Naive thymus-derived CD8-positive, alpha-beta T cell (primary cell): ENCODE measurements around the gene FRMPD2. TPM values are rescaled to one million over a fixed set of nuclear protein-coding genes. Genes with fewer than 3 reads are reported as not detected.
A peak's percentile ranks its signal among the peaks of the same experiment; 100 is the strongest.
"Not testable (repeated sequence)": the region's sequence is repeated elsewhere in the genome, so short reads cannot be mapped to it uniquely, and the experiment has no call there.

Experiments used
- ATAC-seq, 2 donors: fragments of 150-1000 bp; cut with Tn5 transposase in 1 of 2; sonication (Bioruptor Pico), chemical (Tn5 transposase) in 1 of 2; 1 replicate in 1 of 2; 2 replicates in 1 of 2; pipeline ENCODE4 v1.10.0; 2021; ENCODE audit warnings: mild to moderate bottlenecking in 2 of 2, moderate library complexity in 2 of 2
- POLR2A ChIA-PET: fragments of 350-600 bp; sonication (Branson Sonifier 250); formaldehyde crosslinking; loops from one replicate; lab custom pipeline; 2021; ENCODE audit warnings: antibody characterized with exemption; lab: Charles Lee
- DNase-seq, 10 donors: peaks; one replicate each; pipeline versions ENCODE4 v3.0.0 to v3.0.0-alpha.2; 2020 to 2022
- H3K27ac Mint-ChIP-seq, 10 donors: one replicate each; pipeline ENCODE4 v1.8.0; 2020 to 2022; ENCODE audit warnings: mild to moderate bottlenecking in 10 of 10, mixed read lengths in 10 of 10, moderate library complexity in 4 of 10, inconsistent platforms in 1 of 10
- H3K27me3 Mint-ChIP-seq, 5 donors: one replicate each; pipeline ENCODE4 v1.8.0; 2021 to 2022; ENCODE audit warnings: mixed read lengths in 5 of 5
- H3K36me3 Mint-ChIP-seq, 3 donors: one replicate each; pipeline ENCODE4 v1.8.0; 2020 to 2022; ENCODE audit warnings: mixed read lengths in 3 of 3, mild to moderate bottlenecking in 2 of 3, inconsistent platforms in 1 of 3
- H3K4me1 Mint-ChIP-seq, 4 donors: one replicate each; pipeline ENCODE4 v1.8.0; 2021 to 2022; ENCODE audit warnings: mixed read lengths in 4 of 4
- H3K4me3 Mint-ChIP-seq, 10 donors: one replicate each; pipeline ENCODE4 v1.8.0; 2020 to 2022; ENCODE audit warnings: mild to moderate bottlenecking in 10 of 10, mixed read lengths in 10 of 10, moderate library complexity in 6 of 10, inconsistent platforms in 1 of 10
- H3K9me3 Mint-ChIP-seq, 9 donors: one replicate each; pipeline ENCODE4 v1.8.0; 2020 to 2022; ENCODE audit warnings: mixed read lengths in 9 of 9, mild to moderate bottlenecking in 3 of 9, inconsistent platforms in 1 of 9, moderate library complexity in 1 of 9
- polyA plus RNA-seq, 3 donors: library from polyadenylated mRNA; unstranded; fragments of 300-500 nt; fragmentation: Illumina TruSeq; gene quantifications; one replicate each; pipeline ENCODE4 v1.2.3, GENCODE V29; 2021
- total RNA-seq, 8 experiments: library from RNA in 2 of 8; stranded (reverse) in 2 of 8; gene quantifications; one replicate each; pipeline ENCODE4 v1.2.3 and lab custom pipeline; 2021 to 2026

Gene FRMPD2
- total and polyA plus RNA-seq, 5 experiments from 2014 or later = not detected

GRCh38 chr10:48236199-48236621 is 38.3 kb downstream of the FRMPD2 start:
- POLR2A ChIA-PET = no interaction called here
- H3K4me1 Mint-ChIP-seq = peaks cover 0 to 2% (median 0%) of the 10 kb centered on the region in 4 donors
- H3K9me3 Mint-ChIP-seq = no peaks in the 10 kb centered on the region
- H3K36me3 Mint-ChIP-seq = no peaks in the 10 kb centered on the region
- ATAC-seq (no peak), DNase-seq (no peak)
- no peak overlapping the region for H3K27ac Mint-ChIP-seq
- H3K27me3 Mint-ChIP-seq = peaks cover 0 to 3% (median 0%) of the 10 kb centered on the region in 5 donors
- no peak overlapping the region for H3K4me3 Mint-ChIP-seq

DNA sequence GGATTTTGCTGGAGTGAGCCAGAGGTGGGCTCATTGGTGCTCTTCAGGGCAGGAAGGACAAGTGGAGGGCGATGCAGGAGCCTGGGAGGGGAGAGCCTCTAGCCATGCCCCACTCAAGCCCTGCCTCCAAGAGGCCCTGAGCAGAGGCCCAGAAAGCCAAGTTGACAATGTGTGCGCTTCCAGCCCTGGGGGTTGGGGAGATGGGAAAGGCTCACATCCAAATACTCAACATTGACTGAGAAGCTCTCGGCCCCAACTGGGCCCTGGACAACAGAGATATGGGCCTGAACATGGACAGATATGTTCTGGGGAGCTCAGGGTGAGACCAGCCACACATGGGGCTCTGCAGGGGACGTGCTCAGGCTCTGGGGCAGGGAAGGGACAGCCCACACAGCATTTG is 39.0 kb downstream of the FRMPD2 start:
- peaks cover 0 to 3% (median 0%) of the 10 kb centered on the region in 4 donors for H3K4me1 Mint-ChIP-seq
- no peak overlapping the region for H3K4me3 Mint-ChIP-seq
- DNase-seq (no peak), ATAC-seq (no peak)
- POLR2A ChIA-PET = no interaction called here
- H3K27ac Mint-ChIP-seq = no peak overlapping the region
- no peaks in the 10 kb centered on the region for H3K9me3 Mint-ChIP-seq
- peaks cover 0 to 3% (median 0%) of the 10 kb centered on the region in 5 donors for H3K27me3 Mint-ChIP-seq
- H3K36me3 Mint-ChIP-seq = no peaks in the 10 kb centered on the region

- ATAC-seq = no peak
- no peaks in the 10 kb centered on the region for H3K9me3 Mint-ChIP-seq
Measured at GRCh38 chr10:48234787-48235186, 39.7 kb downstream of the FRMPD2 start.

DNA sequence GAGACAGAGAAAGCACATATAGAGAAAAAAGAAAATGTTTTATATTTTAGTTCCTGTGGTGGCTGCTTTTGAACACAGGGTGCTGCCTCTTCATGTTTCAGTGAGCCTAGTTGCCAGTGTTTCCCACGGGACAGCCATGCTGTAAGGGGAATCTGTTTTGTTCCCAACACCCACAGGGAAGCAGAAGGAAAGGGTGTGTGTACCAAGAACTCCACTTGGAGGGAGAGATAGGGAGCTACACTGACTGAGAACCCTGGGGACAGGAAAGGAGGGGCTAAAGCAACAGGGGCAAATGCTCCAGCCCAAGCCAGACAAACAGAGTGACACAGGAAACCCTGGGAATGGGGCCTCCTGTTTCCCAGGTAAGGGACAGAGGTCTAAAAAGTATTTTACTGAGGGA is 40.2 kb downstream of the FRMPD2 start:
- Mint-ChIP-seq H3K4me3 (no peak overlapping the region), H3K9me3 (no peaks in the 10 kb centered on the region), H3K27ac (no peak overlapping the region), H3K27me3 (peaks cover 0 to 3% (median 0%) of the 10 kb centered on the region in 5 donors), H3K36me3 (no peaks in the 10 kb centered on the region), H3K4me1 (peaks cover 0 to 3% (median 0%) of the 10 kb centered on the region in 4 donors)
- POLR2A ChIA-PET = no interaction called here
- DNase-seq (no peak), ATAC-seq (no peak)

More at GRCh38 chr10:48234787-48235186, 39.7 kb downstream of the FRMPD2 start:
- Mint-ChIP-seq H3K27me3 (peaks cover 0 to 3% (median 0%) of the 10 kb centered on the region in 5 donors), H3K4me1 (peaks cover 0 to 3% (median 0%) of the 10 kb centered on the region in 4 donors), H3K4me3 (no peak overlapping the region), H3K36me3 (no peaks in the 10 kb centered on the region), H3K27ac (no peak overlapping the region)
- POLR2A ChIA-PET = no interaction called here
- DNase-seq = no peak

GRCh38 chr10:48233559-48234005 is 40.9 kb downstream of the FRMPD2 start:
- Mint-ChIP-seq H3K4me1 (peaks cover 0 to 3% (median 0%) of the 10 kb centered on the region in 4 donors), H3K36me3 (no peaks in the 10 kb centered on the region), H3K27ac (no peak overlapping the region), H3K4me3 (no peak overlapping the region), H3K27me3 (peaks cover 0 to 3% (median 0%) of the 10 kb centered on the region in 5 donors), H3K9me3 (no peaks in the 10 kb centered on the region)
- DNase-seq (no peak), ATAC-seq (no peak)
- POLR2A ChIA-PET = no interaction called here

GRCh38 chr10:48232717-48233447 is 41.6 kb downstream of the FRMPD2 start:
- peak overlapping the region in 2 of 10 donors; percentile 41 to 83 for H3K27ac Mint-ChIP-seq
- H3K9me3 Mint-ChIP-seq = no peaks in the 10 kb centered on the region
- peaks cover 0 to 3% (median 0%) of the 10 kb centered on the region in 5 donors for H3K27me3 Mint-ChIP-seq
- no peak for DNase-seq
- no peaks in the 10 kb centered on the region for H3K36me3 Mint-ChIP-seq
- peaks cover 0 to 3% (median 0%) of the 10 kb centered on the region in 4 donors for H3K4me1 Mint-ChIP-seq
- no peak for ATAC-seq
- H3K4me3 Mint-ChIP-seq = no peak overlapping the region
- POLR2A ChIA-PET = no interaction called here

DNA sequence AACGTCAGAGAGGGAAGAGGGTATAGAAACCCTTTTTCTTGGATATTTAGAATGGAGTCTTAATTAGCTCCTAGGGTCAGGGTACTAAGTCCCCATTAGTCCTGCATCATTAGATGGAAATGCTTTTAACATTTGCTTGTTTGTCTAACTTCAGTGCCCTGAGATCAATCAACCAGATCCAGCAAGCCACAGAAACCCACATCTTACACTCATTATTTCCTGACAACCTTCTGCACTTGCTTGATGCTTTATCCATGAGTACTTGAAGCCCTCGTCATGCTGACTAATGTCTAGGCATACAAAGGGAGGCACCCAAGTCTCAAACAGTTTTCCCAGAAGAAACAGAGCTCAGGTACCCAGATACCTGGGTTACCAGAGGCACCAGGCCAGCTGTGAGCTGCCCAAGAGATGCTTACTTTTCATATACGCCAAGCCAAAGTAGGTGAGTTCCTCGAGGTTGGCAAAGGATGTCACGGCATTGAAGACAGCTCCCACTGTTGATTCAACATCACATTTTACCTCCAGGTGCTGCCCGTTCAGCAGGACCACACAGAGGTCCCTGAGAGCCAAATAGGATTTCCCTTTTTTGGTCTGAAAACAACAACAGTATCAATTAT is 42.7 kb downstream of the FRMPD2 start:
- peaks cover 0 to 3% (median 0%) of the 10 kb centered on the region in 4 donors for H3K4me1 Mint-ChIP-seq
- no peak for ATAC-seq
- H3K9me3 Mint-ChIP-seq = no peaks in the 10 kb centered on the region
- H3K4me3 Mint-ChIP-seq = no peak overlapping the region
- H3K27me3 Mint-ChIP-seq = peaks cover 0 to 3% (median 0%) of the 10 kb centered on the region in 5 donors
- no peaks in the 10 kb centered on the region for H3K36me3 Mint-ChIP-seq
- no peak for DNase-seq
- no peak overlapping the region for H3K27ac Mint-ChIP-seq
- POLR2A ChIA-PET = no interaction called here

GRCh38 chr10:48231178-48231577 is 43.3 kb downstream of the FRMPD2 start:
- ATAC-seq = no peak
- no peaks in the 10 kb centered on the region for H3K36me3 Mint-ChIP-seq
- no peak overlapping the region for H3K4me3 Mint-ChIP-seq
- no peak overlapping the region for H3K27ac Mint-ChIP-seq
- no peak for DNase-seq
- H3K9me3 Mint-ChIP-seq = no peaks in the 10 kb centered on the region
- POLR2A ChIA-PET = no interaction called here
- H3K4me1 Mint-ChIP-seq = peaks cover 0 to 3% (median 0%) of the 10 kb centered on the region in 4 donors
- H3K27me3 Mint-ChIP-seq = peaks cover 0 to 3% (median 0%) of the 10 kb centered on the region in 5 donors

- ATAC-seq (no peak), DNase-seq (no peak)
- Mint-ChIP-seq H3K4me3 (no peak overlapping the region), H3K27ac (no peak overlapping the region), H3K36me3 (no peaks in the 10 kb centered on the region), H3K27me3 (peaks cover 0 to 11% (median 1%) of the 10 kb centered on the region in 5 donors), H3K4me1 (peaks cover 0 to 2% (median under 1%) of the 10 kb centered on the region in 4 donors), H3K9me3 (no peaks in the 10 kb centered on the region)
- POLR2A ChIA-PET = no interaction called here
Measured at GRCh38 chr10:48227213-48227612, 47.3 kb downstream of the FRMPD2 start.

- no peak overlapping the region for H3K27ac Mint-ChIP-seq
- H3K9me3 Mint-ChIP-seq = no peaks in the 10 kb centered on the region
- H3K4me1 Mint-ChIP-seq = peaks cover 0 to 2% (median 0%) of the 10 kb centered on the region in 4 donors
- DNase-seq (no peak), ATAC-seq (no peak)
- no peaks in the 10 kb centered on the region for H3K36me3 Mint-ChIP-seq
- POLR2A ChIA-PET = no interaction called here
- H3K27me3 Mint-ChIP-seq = peaks cover 0 to 11% (median 3%) of the 10 kb centered on the region in 5 donors
- H3K4me3 Mint-ChIP-seq = no peak overlapping the region
Measured at GRCh38 chr10:48224979-48225560, 49.4 kb downstream of the FRMPD2 start.

GRCh38 chr10:48224296-48224695 is 50.2 kb downstream of the FRMPD2 start:
- POLR2A ChIA-PET = no interaction called here
- Mint-ChIP-seq H3K36me3 (no peaks in the 10 kb centered on the region), H3K9me3 (no peaks in the 10 kb centered on the region), H3K4me3 (no peak overlapping the region), H3K27me3 (peaks cover 0 to 14% (median 6%) of the 10 kb centered on the region in 5 donors), H3K4me1 (peaks cover 0 to 2% (median 0%) of the 10 kb centered on the region in 4 donors), H3K27ac (no peak overlapping the region)
- ATAC-seq (no peak), DNase-seq (no peak)

DNA sequence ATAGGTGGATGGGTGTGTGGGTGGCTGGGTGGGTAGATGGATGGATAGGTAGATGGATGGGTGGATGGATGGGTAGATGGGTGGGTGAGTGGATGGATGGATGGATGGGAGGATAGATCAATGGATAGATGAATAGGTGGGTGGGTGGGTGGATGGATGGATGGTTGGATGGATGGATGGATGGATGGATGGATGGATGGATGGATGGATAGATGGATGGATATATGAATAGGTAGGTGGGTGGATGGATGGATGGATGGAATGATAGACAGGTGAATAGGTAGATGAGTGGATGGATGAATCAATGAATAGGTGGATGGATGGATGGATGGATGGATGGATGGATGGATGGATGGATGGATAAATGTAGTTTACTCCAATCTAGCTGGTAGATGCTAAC is 52.7 kb downstream of the FRMPD2 start:
- POLR2A ChIA-PET = no interaction called here
- DNase-seq (no peak), ATAC-seq (no peak)
- Mint-ChIP-seq H3K4me1 (peaks cover 0 to 2% (median 0%) of the 10 kb centered on the region in 4 donors), H3K4me3 (no peak overlapping the region), H3K27me3 (peaks cover 0 to 28% (median 8%) of the 10 kb centered on the region in 5 donors), H3K36me3 (no peaks in the 10 kb centered on the region), H3K27ac (no peak overlapping the region), H3K9me3 (no peaks in the 10 kb centered on the region)

GRCh38 chr10:48221031-48221430 is 53.5 kb downstream of the FRMPD2 start:
- DNase-seq, ATAC-seq, POLR2A ChIA-PET, H3K4me1 Mint-ChIP-seq, H3K27ac Mint-ChIP-seq, H3K4me3 Mint-ChIP-seq, H3K9me3 Mint-ChIP-seq, H3K36me3 Mint-ChIP-seq: not testable (repeated sequence)
- peaks cover 0 to 28% (median 8%) of the 10 kb centered on the region in 5 donors for H3K27me3 Mint-ChIP-seq
